ENCODE measurements around the gene SLC1A5. TPM values are rescaled to one million over a fixed set of nuclear protein-coding genes. Genes with fewer than 3 reads are reported as not detected.

The SLC1A5 gene
- total RNA-seq, 2 donors from 2014 or later, result 77.6 to 78.1 TPM

DNA sequence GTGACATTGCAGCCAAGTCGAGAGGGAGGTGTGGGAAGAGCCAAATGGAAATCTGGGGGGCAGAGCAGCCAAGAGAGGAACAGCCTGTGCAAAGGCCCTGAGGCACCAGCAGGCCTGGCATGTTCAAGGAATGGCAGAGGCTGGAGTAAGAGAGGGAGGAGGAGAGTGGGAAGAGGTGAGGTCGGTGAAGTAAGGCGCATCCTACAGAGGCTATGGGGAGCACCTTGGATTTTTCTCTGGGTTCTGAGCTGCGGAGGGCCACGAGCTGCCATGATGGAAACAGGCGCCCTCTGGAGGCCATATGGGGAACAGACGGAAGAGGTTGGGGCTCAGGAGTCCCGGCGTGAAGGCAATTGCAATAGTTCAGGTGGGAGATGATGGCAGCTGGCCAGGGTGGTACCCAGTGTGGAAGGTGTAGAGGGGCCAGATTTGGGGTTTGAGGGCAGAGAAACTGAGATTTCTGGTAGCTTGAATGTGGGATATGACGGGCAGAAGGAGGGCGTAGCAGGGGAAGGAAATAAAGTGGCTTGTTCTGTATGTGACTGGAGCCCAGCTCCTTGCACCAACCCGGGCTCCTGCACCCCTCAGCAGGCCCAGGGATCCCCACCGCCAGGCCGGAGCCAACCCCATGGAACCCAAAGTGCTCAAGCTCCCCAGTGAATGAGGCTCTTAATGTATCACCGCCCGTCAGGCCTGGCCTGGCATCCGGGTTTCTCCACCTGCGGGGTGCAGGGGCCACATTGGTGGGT is 21.7 kb downstream of the SLC1A5 start:
- Histone ChIP-seq H3K36me3 (ENCODE audit: control insufficient read depth, insufficient read depth, low read length) (no peaks in the 10 kb centered on the region), H3K4me1 (ENCODE audit: control insufficient read depth, insufficient read depth, low read length) (no peaks in the 10 kb centered on the region), H3K27me3 (ENCODE audit: control insufficient read depth, insufficient read depth, low read length, poor library complexity, severe bottlenecking) (no peaks in the 10 kb centered on the region), H3K9ac (ENCODE audit: extremely low read depth, low read length, poor library complexity, severe bottlenecking) (no peak overlapping the region), H3K9me3 (ENCODE audit: control insufficient read depth, low read length) (no peaks in the 10 kb centered on the region), H3K4me3 (ENCODE audit: low read length) (no peak overlapping the region), H3K27ac (ENCODE audit: low read depth, low read length) (no peak overlapping the region)
- peak; percentile 90 for DNase-seq
- no peak overlapping the region for H3K4me3 Mint-ChIP-seq
- 60 to 61% methylated on average over 14 to 18 of the region's 18 CpGs for WGBS, 2 experiments (ENCODE audit: insufficient coverage in 1 of 2, insufficient read length in 1 of 2)
- H3K27ac Mint-ChIP-seq, result no peak overlapping the region
- no peaks in the 10 kb centered on the region for H3K36me3 Mint-ChIP-seq (ENCODE audit: low read depth)
- H3K9me3 Mint-ChIP-seq, result no peaks in the 10 kb centered on the region
- H3K4me1 Mint-ChIP-seq, result peaks cover 11% of the 10 kb centered on the region
- TF ChIP-seq, protein P1, sequence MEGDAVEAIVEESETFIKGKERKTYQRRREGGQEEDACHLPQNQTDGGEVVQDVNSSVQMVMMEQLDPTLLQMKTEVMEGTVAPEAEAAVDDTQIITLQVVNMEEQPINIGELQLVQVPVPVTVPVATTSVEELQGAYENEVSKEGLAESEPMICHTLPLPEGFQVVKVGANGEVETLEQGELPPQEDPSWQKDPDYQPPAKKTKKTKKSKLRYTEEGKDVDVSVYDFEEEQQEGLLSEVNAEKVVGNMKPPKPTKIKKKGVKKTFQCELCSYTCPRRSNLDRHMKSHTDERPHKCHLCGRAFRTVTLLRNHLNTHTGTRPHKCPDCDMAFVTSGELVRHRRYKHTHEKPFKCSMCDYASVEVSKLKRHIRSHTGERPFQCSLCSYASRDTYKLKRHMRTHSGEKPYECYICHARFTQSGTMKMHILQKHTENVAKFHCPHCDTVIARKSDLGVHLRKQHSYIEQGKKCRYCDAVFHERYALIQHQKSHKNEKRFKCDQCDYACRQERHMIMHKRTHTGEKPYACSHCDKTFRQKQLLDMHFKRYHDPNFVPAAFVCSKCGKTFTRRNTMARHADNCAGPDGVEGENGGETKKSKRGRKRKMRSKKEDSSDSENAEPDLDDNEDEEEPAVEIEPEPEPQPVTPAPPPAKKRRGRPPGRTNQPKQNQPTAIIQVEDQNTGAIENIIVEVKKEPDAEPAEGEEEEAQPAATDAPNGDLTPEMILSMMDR (conservative IDR thresholded peaks at IDR 0.05), result peak; percentile 89
- H3K27me3 Mint-ChIP-seq (ENCODE audit: insufficient read depth), result peaks cover 8% of the 10 kb centered on the region

DNA sequence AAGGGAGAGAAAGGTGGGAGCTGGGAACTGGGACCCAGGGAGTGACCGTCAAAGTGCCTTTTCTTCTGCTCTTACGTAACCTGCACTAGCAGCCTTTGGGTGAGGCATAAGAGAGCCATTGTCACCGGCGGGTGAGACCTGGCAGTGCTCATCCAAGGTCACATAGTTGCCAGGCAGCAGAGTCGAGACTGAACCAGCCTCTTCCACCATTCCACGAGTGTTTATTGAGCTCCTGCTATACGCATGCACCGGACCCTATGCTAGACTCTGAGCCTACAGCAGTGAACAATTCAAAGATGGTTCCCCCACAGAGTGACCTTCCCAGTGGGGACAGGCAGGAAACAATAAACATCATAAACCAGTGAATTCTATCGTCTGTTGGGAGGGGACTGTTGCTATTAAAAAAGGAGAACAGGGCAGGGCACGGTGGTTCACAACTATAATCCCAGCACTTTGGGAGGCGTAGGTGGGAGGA is 23.5 kb downstream of the SLC1A5 start:
- Histone ChIP-seq H3K27ac (ENCODE audit: low read depth, low read length) (no peak overlapping the region), H3K36me3 (ENCODE audit: control insufficient read depth, insufficient read depth, low read length) (no peaks in the 10 kb centered on the region), H3K4me1 (ENCODE audit: control insufficient read depth, insufficient read depth, low read length) (no peaks in the 10 kb centered on the region), H3K27me3 (ENCODE audit: control insufficient read depth, insufficient read depth, low read length, poor library complexity, severe bottlenecking) (no peaks in the 10 kb centered on the region), H3K9ac (ENCODE audit: extremely low read depth, low read length, poor library complexity, severe bottlenecking) (no peak overlapping the region), H3K4me3 (ENCODE audit: low read length) (no peak overlapping the region), H3K9me3 (ENCODE audit: control insufficient read depth, low read length) (no peaks in the 10 kb centered on the region)
- WGBS, 2 experiments (ENCODE audit: insufficient coverage in 1 of 2, insufficient read length in 1 of 2), result 93 to 100% methylated on average over 8 to 11 of the region's 11 CpGs
- Mint-ChIP-seq H3K4me3 (no peak overlapping the region), H3K27me3 (ENCODE audit: insufficient read depth) (peaks cover 8% of the 10 kb centered on the region), H3K36me3 (ENCODE audit: low read depth) (no peaks in the 10 kb centered on the region), H3K9me3 (no peaks in the 10 kb centered on the region), H3K4me1 (peaks cover 8% of the 10 kb centered on the region), H3K27ac (no peak overlapping the region)
- no peak for DNase-seq
- TF ChIP-seq, protein P1 (conservative IDR thresholded peaks at IDR 0.05), result no peak

DNA sequence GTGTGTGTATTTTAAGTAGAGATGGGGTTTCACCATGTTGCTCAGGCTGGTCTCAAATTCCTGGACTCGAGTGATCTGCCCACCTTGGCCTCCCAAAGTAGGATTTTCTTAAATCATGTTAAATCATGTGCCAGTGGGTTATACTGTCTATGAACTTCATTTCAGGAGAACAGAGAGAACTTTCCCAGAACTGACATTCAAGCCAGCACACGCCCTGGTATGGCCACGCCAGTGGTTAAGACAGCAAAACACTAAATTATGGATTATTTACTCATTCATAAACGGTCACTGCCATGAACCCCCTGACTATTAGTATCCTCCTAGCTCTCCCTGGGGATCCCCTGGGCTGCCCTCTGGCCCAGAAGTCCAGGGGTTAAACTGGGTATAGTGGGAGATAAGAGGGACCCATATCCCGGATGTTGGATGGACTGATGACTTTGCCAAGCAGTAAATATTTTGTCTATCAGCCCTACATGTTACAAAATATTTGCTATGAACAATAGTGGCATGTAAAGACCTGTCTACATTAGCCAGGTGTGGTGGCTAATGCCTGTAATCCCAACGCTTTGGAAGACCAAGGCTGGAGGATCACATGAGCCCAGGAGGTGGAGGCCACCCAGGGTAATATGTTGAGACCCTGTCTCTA is 26.0 kb downstream of the SLC1A5 start:
- no peak for DNase-seq
- Mint-ChIP-seq H3K36me3 (ENCODE audit: low read depth) (no peaks in the 10 kb centered on the region), H3K27me3 (ENCODE audit: insufficient read depth) (peaks cover 6% of the 10 kb centered on the region), H3K4me1 (peaks cover 2% of the 10 kb centered on the region), H3K9me3 (no peaks in the 10 kb centered on the region), H3K4me3 (no peak overlapping the region), H3K27ac (no peak overlapping the region)
- no peaks in the 10 kb centered on the region for H3K9me3 ChIP-seq (ENCODE audit: control insufficient read depth, low read length)
- no peak overlapping the region for H3K9ac ChIP-seq (ENCODE audit: extremely low read depth, low read length, poor library complexity, severe bottlenecking)
- TF ChIP-seq, protein P1 (conservative IDR thresholded peaks at IDR 0.05), result no peak
- H3K4me3 ChIP-seq (ENCODE audit: low read length), result no peak overlapping the region
- no peak overlapping the region for H3K27ac ChIP-seq (ENCODE audit: low read depth, low read length)
- H3K36me3 ChIP-seq (ENCODE audit: control insufficient read depth, insufficient read depth, low read length), result no peaks in the 10 kb centered on the region
- H3K4me1 ChIP-seq (ENCODE audit: control insufficient read depth, insufficient read depth, low read length), result no peaks in the 10 kb centered on the region
- WGBS, 2 experiments (ENCODE audit: insufficient coverage in 1 of 2, insufficient read length in 1 of 2), result 93 to 100% methylated on average over 5 to 6 of the region's 6 CpGs
- no peaks in the 10 kb centered on the region for H3K27me3 ChIP-seq (ENCODE audit: control insufficient read depth, insufficient read depth, low read length, poor library complexity, severe bottlenecking)
